Activated T-helper 9 cell treated with anti-CD3 and anti-CD28 coated beads, Interleukin-2, amount 50 U/mL, for 16 hours (primary cell): ENCODE measurements around the gene GADD45A.

Source experiments
- DNase-seq: peaks from one replicate; pipeline ENCODE4 v3.0.0-alpha.2; 2020; ENCODE audit warnings: low read depth

GADD45A gene

GRCh38 chr1:67672260-67672803 is 12.7 kb upstream of the GADD45A start:
- DNase-seq = no peak

GRCh38 chr1:67673468-67674201 is 11.4 kb upstream of the GADD45A start:
- no peak for DNase-seq

DNA sequence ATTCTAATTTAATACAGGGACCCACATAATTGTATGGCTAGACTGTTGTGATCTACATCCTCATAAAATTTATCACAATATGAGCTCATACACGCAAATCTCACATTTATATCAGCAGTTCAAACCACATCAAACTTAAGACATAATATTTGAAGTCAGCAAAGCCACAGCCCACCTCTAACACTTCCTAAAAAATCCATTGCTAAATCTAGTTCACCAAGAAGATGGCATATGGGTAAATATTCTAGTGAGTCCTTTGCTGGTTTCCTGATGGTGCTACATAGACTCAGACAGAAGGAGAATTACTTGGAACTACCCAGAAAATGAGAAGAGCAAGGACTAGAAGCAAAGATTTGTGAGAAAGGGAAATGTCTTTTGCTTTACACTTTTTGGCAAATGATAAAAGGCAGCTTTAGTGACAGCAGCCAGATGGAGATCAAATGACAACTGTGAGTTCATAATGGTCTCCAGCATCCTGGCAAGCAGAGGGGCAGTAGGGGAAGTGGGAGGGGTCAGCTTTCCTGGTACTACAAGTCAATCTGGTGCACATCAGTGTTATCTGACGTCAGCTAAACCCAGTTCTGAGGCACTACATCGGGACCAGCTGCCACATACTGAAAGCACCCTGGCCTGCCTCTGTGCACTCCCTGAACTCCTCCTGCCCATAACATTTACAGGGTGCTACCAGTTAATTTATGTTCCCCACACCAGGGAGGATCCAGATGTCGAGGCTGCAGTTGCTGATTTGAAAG is 10.6 kb upstream of the GADD45A start:
- no peak for DNase-seq

DNA sequence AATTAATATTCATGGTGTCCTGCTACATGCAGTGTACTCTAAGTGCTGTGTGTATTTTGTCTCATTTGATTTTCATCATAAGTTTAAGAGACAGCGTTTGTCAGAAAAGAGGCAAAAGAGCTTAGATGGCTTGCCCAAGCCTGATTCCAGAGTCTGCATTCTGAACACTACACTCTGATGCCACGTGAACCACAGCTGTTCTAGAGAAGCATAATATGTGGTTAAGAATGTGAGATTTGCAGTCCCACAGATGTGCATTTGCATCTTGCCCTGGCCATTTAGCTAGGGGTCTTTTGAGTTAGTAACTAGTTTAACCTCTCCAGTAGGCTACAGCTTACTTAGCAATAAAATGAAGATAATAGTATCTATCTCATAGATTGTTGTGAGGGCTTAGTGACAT is 9.2 kb upstream of the GADD45A start:
- DNase-seq = no peak

DNA sequence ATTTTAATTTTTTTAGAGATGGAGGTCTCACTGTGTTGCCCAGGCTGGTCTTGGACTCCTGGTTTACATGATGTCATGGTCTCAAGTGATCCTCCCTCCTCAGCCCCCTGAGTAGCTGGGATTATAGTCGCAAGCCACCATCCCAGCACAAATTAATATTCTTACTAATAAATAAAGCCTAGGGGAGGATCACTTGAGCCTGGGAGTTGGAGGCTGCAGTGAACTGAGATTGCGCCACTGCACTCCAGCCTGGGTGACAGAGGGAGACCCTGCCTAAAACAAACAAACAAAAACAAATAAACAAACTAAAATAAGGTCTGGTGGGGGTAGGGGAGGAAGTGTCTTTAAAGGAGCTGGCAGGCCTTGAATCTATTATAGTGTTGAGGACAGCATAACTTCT is 8.7 kb upstream of the GADD45A start:
- no peak for DNase-seq

GRCh38 chr1:67676946-67677345 is 8.1 kb upstream of the GADD45A start:
- DNase-seq = no peak

- DNase-seq = no peak
These were observed 7.6 kb upstream of the GADD45A start for GRCh38 chr1:67677408-67677807.

DNA sequence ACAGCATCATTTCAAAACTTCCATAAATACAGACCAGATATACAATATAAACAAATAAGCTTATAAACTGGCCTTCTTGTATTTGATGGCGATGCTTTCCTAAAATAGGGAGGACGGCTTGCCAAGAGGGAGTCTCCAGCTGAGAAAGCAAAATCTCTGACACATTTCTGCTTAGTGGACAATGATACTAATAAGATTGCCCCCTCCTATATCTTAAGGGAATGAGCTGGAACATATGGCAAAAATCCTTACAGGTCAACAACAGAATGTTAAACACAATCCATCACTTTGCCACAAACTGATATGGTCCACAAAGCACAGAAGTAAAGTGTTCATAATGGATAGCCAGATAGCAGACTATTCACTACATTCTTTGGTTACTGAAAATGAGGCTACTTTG is 7.1 kb upstream of the GADD45A start:
- DNase-seq = no peak

GRCh38 chr1:67679691-67680090 is 5.3 kb upstream of the GADD45A start:
- no peak for DNase-seq

- no peak for DNase-seq
These were observed 4.5 kb upstream of the GADD45A start for GRCh38 chr1:67680486-67680885.

- no peak for DNase-seq
These were observed 2.3 kb upstream of the GADD45A start for GRCh38 chr1:67682659-67683197.

- DNase-seq = no peak
These were observed 1.7 kb upstream of the GADD45A start for GRCh38 chr1:67683316-67683715.

DNA sequence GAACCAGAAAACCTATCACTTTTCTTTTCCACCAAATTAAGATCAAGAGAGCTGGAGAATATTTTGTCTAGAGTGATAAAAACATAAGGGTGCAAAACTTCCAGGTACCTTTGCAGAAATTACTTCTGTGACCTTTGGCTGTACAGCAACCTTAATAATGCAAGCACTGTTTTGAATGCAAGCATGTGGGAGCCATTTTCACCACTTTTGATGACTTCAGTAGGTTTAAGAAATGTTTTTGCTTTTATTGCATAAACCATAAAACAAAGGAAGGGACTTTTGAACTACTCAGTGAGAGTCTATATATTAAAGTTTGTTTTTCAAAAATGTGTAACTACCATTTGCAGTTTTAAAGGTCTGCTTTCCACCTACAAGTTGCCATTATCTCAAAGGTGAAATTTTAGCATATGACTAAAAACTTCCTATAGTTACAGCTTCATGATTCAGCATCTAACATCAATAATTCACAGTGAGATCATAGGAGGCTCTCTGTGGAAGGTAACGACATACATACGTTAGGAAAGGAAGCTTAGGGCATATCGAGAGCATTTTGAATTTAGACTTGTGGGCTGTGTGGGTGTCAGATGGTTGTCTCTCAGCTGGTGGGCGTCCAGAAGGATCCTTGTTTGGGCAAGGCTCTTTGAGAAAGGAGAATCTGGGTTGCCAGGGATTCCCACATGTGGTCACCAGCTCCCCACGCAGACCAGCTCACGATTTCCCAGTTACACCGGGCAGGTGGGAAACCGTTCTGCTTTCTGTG is 1.1 kb upstream of the GADD45A start:
- DNase-seq = peak; percentile 37

DNA sequence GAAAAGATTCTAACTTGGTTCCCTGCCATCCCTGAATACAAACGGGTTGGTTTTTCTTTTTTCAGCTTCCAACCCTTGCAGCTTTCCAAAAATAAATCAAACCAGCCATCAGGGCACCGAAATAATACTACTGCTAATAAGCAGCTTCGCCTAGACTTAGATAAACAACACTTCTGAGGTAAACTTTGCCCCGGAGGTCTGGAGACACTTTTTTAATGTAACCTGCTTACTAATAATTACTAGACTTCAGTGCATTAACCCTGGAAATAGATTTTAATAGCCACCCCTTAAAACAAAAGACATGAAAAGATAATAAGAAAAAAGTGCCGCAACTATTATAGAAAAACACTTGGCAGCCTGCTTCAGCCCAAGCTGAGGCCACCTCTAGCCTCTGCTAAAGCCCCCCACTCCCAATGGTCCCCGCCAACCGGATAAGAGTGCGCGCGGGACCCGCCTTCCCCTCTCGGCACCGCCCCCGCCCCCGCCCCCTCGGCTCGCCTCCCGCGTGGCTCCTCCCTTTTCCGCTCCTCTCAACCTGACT is 405 bp upstream of the GADD45A start:
- no peak for DNase-seq

- peak; percentile 56 for DNase-seq
These were observed 711 bp downstream of the GADD45A start for GRCh38 chr1:67685558-67686266.

DNA sequence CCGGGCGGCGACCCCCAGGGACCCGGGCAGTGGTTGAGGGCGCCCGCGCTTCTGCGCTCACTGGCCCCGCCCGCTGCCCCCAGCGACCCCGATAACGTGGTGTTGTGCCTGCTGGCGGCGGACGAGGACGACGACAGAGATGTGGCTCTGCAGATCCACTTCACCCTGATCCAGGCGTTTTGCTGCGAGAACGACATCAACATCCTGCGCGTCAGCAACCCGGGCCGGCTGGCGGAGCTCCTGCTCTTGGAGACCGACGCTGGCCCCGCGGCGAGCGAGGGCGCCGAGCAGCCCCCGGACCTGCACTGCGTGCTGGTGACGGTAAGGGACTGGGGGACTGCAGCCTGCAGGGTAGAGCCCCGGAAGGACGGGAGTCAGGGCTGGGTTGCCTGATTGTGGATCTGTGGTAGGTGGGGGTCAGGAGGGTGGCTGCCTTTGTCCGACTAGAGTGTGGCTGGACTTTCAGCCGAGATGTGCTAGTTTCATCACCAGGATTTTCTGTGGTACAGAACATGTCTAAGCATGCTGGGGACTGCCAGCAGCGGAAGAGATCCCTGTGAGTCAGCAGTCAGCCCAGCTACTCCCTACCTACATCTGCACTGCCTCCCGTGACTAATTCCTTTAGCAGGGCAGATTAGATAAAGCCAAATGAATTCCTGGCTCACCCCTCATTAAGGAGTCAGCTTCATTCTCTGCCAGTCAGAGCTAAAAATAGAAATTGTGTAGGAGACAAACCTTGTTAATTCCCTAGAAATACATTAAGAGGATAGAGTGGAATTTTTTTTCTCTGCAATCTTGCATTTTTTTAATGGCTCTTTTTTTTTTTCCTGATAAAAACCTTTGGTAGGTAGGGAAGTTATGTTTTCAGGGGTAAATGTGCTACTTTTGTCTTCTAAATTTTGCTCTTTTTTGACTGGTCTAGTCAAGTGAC is 1.5 kb downstream of the GADD45A start:
- DNase-seq = peak; percentile 23

- no peak for DNase-seq
These were observed 2.2 kb downstream of the GADD45A start for GRCh38 chr1:67687198-67687545.

DNA sequence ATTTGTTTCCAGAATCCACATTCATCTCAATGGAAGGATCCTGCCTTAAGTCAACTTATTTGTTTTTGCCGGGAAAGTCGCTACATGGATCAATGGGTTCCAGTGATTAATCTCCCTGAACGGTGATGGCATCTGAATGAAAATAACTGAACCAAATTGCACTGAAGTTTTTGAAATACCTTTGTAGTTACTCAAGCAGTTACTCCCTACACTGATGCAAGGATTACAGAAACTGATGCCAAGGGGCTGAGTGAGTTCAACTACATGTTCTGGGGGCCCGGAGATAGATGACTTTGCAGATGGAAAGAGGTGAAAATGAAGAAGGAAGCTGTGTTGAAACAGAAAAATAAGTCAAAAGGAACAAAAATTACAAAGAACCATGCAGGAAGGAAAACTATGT is 2.6 kb downstream of the GADD45A start:
- no peak for DNase-seq

DNA sequence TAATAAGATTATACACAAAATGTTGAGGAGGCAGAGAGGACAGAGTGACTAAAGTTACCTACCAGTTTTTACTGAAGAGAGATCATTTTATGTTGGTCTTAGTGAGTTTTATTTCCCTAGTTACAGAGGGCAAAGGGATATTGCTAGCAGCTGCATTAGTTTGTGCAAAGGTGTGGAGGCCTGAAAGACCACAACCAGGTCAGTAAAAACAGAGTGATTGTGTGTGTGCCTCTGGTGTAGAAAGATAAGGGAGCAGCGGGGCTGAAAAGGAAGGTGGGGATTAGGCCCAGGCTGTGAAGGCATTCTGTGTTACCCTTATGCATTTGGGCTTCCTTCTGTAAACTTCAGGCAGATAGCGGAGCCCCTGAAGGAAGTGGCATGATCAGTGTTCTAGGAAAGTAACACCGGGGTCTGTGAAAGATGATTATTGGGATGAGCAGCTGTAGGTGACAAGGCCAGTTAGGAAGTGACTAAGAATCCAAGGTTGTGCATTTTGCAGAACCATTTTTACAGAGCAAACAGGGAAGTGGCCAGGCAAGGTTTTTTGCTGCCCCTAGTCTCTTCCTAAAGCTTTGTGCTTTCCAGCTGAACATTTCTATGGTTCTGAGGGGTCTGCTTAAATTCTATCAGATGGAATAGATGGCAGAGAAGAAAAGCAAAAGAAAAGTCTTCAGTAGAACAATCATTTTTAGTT is 3.7 kb downstream of the GADD45A start:
- DNase-seq = no peak
